H1 (cell line): ENCODE results near the gene TCF19. TPM values are rescaled to one million over a fixed set of nuclear protein-coding genes. Genes with fewer than 3 reads are reported as not detected.

ENCODE experiments used
- CTCF ChIA-PET: fragments of 300-600 bp; sonication (Branson Sonifier 250); formaldehyde crosslinking; loops from one replicate; lab custom pipeline; 2021; ENCODE audit not compliant: partially characterized antibody; lab: Charles Lee
- POLR2A ChIA-PET: fragments of 300-600 bp; sonication (Branson Sonifier 250); formaldehyde crosslinking; loops from one replicate; lab custom pipeline; 2021; ENCODE audit warnings: inconsistent platforms; ENCODE audit not compliant: partially characterized antibody; lab: Charles Lee
- DNase-seq, 2 experiments: peaks; one replicate each; pipeline versions ENCODE4 v3.0.0 to v3.0.0-alpha.2; 2010 to 2022; ENCODE audit warnings: low spot score in 2 of 2, low read depth in 1 of 2, mixed read lengths in 1 of 2
- FAIRE-seq: peaks from 2 replicates; lab custom pipeline; 2011; peaks lifted over from hg19 to GRCh38; lab: Jason Lieb, UNC
- H2AFZ ChIP-seq: 2 replicates; pipeline ENCODE4 v1.8.1; 2012; ENCODE audit warnings: low read length, inconsistent platforms
- H2AK5ac ChIP-seq: 2 replicates; pipeline ENCODE4 v1.6.1; 2013; ENCODE audit warnings: low read depth, low read length
- H2BK120ac ChIP-seq: replicated peaks from 2 replicates; pipeline ENCODE3; 2013; ENCODE audit warnings: low read depth, low read length, inconsistent platforms
- H2BK12ac ChIP-seq: 2 replicates; pipeline ENCODE4 v1.6.1; 2013; ENCODE audit warnings: low read depth, low read length
- H2BK15ac ChIP-seq: 2 replicates; pipeline ENCODE4 v1.6.1; 2013; ENCODE audit warnings: low read length
- H2BK20ac ChIP-seq: 2 replicates; pipeline ENCODE4 v1.6.1; 2013; ENCODE audit warnings: low read length
- H2BK5ac ChIP-seq: 2 replicates; pipeline ENCODE4 v1.6.1; 2013; ENCODE audit warnings: low read depth, low read length
- H3K14ac ChIP-seq: 2 replicates; pipeline ENCODE4 v1.6.1; 2013; ENCODE audit warnings: inconsistent platforms; ENCODE audit not compliant: insufficient read length
- H3K18ac ChIP-seq: 2 replicates; pipeline ENCODE4 v1.6.1; 2013; ENCODE audit warnings: low read length; ENCODE audit errors: extremely low read depth
- H3K23ac ChIP-seq: 2 replicates; pipeline ENCODE4 v1.6.1; 2013; ENCODE audit warnings: inconsistent platforms; ENCODE audit not compliant: insufficient read length
- H3K23me2 ChIP-seq: 2 replicates; pipeline ENCODE4 v1.6.1; 2013; ENCODE audit warnings: low read depth, low read length
- H3K27ac ChIP-seq: 2 replicates; pipeline ENCODE4 v1.6.1; 2011; ENCODE audit warnings: low read depth, low read length, inconsistent platforms
- H3K27me3 ChIP-seq, 4 experiments: replicated peaks in 1 of 4; 1 replicate in 1 of 4; 2 replicates in 3 of 4; pipeline versions ENCODE4 v1.6.1 to v1.8.1; 2011 to 2013; ENCODE audit warnings: low read length in 3 of 4, mild to moderate bottlenecking in 3 of 4, inconsistent platforms in 2 of 4, mixed read lengths in 2 of 4, moderate library complexity in 1 of 4; ENCODE audit not compliant: control insufficient read depth in 3 of 4, insufficient read depth in 3 of 4; ENCODE audit errors: extremely low read depth in 1 of 4
- H3K36me3 ChIP-seq, 4 experiments: 2 replicates each; pipeline versions ENCODE4 v1.6.1 to v1.8.1; 2011 to 2013; ENCODE audit warnings: mild to moderate bottlenecking in 4 of 4, low read length in 3 of 4, moderate library complexity in 2 of 4, control low read depth in 1 of 4, inconsistent platforms in 1 of 4; ENCODE audit not compliant: insufficient read depth in 4 of 4, control insufficient read depth in 2 of 4
- H3K4ac ChIP-seq: replicated peaks from 2 replicates; pipeline ENCODE3; 2013; ENCODE audit warnings: low read length, low read depth, mixed read lengths, inconsistent platforms; ENCODE audit not compliant: insufficient read length
- H3K4me1 ChIP-seq, 4 experiments: replicated peaks in 1 of 4; 1 replicate in 1 of 4; 2 replicates in 3 of 4; pipeline versions ENCODE4 v1.6.1 to v1.8.1; 2011 to 2013; ENCODE audit warnings: low read length in 3 of 4, inconsistent platforms in 2 of 4, mixed read lengths in 1 of 4; ENCODE audit not compliant: insufficient read depth in 4 of 4, control insufficient read depth in 3 of 4
- H3K4me2 ChIP-seq, 2 experiments: 2 replicates each; pipeline versions ENCODE4 v1.6.1 to v1.8.1; 2011 to 2013; ENCODE audit warnings: low read depth in 2 of 2, low read length in 2 of 2, control low read depth in 1 of 2, inconsistent platforms in 1 of 2, mild to moderate bottlenecking in 1 of 2; ENCODE audit not compliant: insufficient read depth in 1 of 2
- H3K4me3 ChIP-seq, 4 experiments: fragments of 200-600, 300-600 bp in 1 of 4; sonication (generic), shearing (Covaris generic), sonication (Bioruptor Twin) in 1 of 4; 2 replicates each; pipeline versions ENCODE4 v1.5.1 to v1.8.1; 2011 to 2016; ENCODE audit warnings: low read length in 4 of 4, low read depth in 3 of 4, control low read depth in 2 of 4, inconsistent platforms in 2 of 4, mild to moderate bottlenecking in 2 of 4, mixed read lengths in 1 of 4, moderate library complexity in 1 of 4; ENCODE audit not compliant: insufficient read depth in 2 of 4; ENCODE audit errors: extremely low read depth in 1 of 4
- H3K56ac ChIP-seq: replicated peaks from 2 replicates; pipeline ENCODE3; 2013; ENCODE audit warnings: low read depth, mild to moderate bottlenecking, mixed read lengths, low read length, inconsistent platforms; ENCODE audit not compliant: insufficient read length
- H3K79me1 ChIP-seq: 2 replicates; pipeline ENCODE4 v1.6.1; 2013; ENCODE audit warnings: low read depth, low read length, control low read depth
- H3K79me2 ChIP-seq, 2 experiments: 2 replicates each; pipeline versions ENCODE4 v1.6.1 to v1.8.1; 2012 to 2013; ENCODE audit warnings: low read length in 2 of 2, mild to moderate bottlenecking in 2 of 2, inconsistent platforms in 1 of 2; ENCODE audit not compliant: insufficient read depth in 2 of 2, control insufficient read depth in 1 of 2
- H3K9ac ChIP-seq, 4 experiments: replicated peaks in 1 of 4; 1 replicate in 1 of 4; 2 replicates in 3 of 4; pipeline versions ENCODE4 v1.6.1 to v1.8.1; 2011 to 2013; ENCODE audit warnings: low read depth in 3 of 4, low read length in 3 of 4, control low read depth in 2 of 4, mild to moderate bottlenecking in 2 of 4, moderate library complexity in 2 of 4, inconsistent platforms in 1 of 4; ENCODE audit errors: extremely low read depth in 1 of 4
- H3K9me3 ChIP-seq, 2 experiments: 2 replicates each; pipeline versions ENCODE4 v1.6.1 to v1.8.1; 2012 to 2013; ENCODE audit warnings: mild to moderate bottlenecking in 2 of 2, moderate library complexity in 2 of 2, control low read depth in 1 of 2, inconsistent platforms in 1 of 2, low read depth in 1 of 2, low read length in 1 of 2, mixed read lengths in 1 of 2; ENCODE audit not compliant: insufficient read depth in 2 of 2
- H4K20me1 ChIP-seq, 2 experiments: replicated peaks in 1 of 2; 2 replicates each; pipeline versions ENCODE3 to v1.8.1; 2011 to 2013; ENCODE audit warnings: inconsistent platforms in 2 of 2, low read length in 2 of 2, mild to moderate bottlenecking in 1 of 2; ENCODE audit not compliant: insufficient read depth in 2 of 2, control insufficient read depth in 1 of 2
- H4K5ac ChIP-seq: 2 replicates; pipeline ENCODE4 v1.6.1; 2013; ENCODE audit warnings: low read length, low read depth, mixed read lengths, inconsistent platforms; ENCODE audit not compliant: insufficient read length
- H4K8ac ChIP-seq: 2 replicates; pipeline ENCODE4 v1.8.0; 2013; ENCODE audit warnings: mild to moderate bottlenecking, moderate library complexity, low read length, inconsistent platforms; ENCODE audit not compliant: insufficient read depth; ENCODE audit errors: extremely low read depth
- H4K91ac ChIP-seq: replicated peaks from 2 replicates; pipeline ENCODE3; 2013; ENCODE audit warnings: low read length, mixed read lengths, inconsistent platforms; ENCODE audit not compliant: insufficient read length
- ASH2L ChIP-seq: fragments of 200-600, 300-600 bp; sonication (generic); IDR thresholded peaks from one replicate; pipeline ENCODE4 v1.7.1; 2017; ENCODE audit warnings: low read length
- ATF3 ChIP-seq: IDR thresholded peaks from 2 replicates; pipeline ENCODE4 v1.6.1; 2011; ENCODE audit warnings: low read depth, mild to moderate bottlenecking, low read length; ENCODE audit not compliant: insufficient read depth
- CBX8 ChIP-seq: fragments of 300-800, 300-1000 bp; sonication (generic); IDR thresholded peaks from 2 replicates; pipeline ENCODE4 v1.7.1; 2016; ENCODE audit warnings: low read depth, low read length, borderline replicate concordance
- CHD1 ChIP-seq: IDR thresholded peaks from 2 replicates; pipeline ENCODE4 v1.6.1; 2012; ENCODE audit warnings: low read depth, low read length, improper control_type of control experiment
- E2F6 ChIP-seq: IDR thresholded peaks from 2 replicates; pipeline ENCODE4 v1.6.1; 2012; ENCODE audit warnings: inconsistent platforms
- EP300 ChIP-seq, 2 experiments: IDR thresholded peaks; 1 replicate in 1 of 2; 2 replicates in 1 of 2; pipeline ENCODE4 v1.6.1; 2011 to 2012; ENCODE audit warnings: low read depth in 2 of 2, low read length in 2 of 2, mild to moderate bottlenecking in 2 of 2, borderline replicate concordance in 1 of 2, inconsistent platforms in 1 of 2, moderate library complexity in 1 of 2
- POLR2AphosphoS5 ChIP-seq: IDR thresholded peaks from 2 replicates; pipeline ENCODE4 v1.6.1; 2011; ENCODE audit warnings: low read depth, low read length
- SIN3A ChIP-seq, 2 experiments: IDR thresholded peaks in 1 of 2; conservative IDR thresholded peaks in 1 of 2; 2 replicates each; pipeline ENCODE4 v1.6.1; 2011 to 2012; ENCODE audit warnings: low read length in 2 of 2, improper control_type of control experiment in 1 of 2, low read depth in 1 of 2, mild to moderate bottlenecking in 1 of 2
- SP1 ChIP-seq: IDR thresholded peaks from 2 replicates; pipeline ENCODE4 v1.6.1; 2011; ENCODE audit warnings: low read depth, low read length
- SP4 ChIP-seq: IDR thresholded peaks from 2 replicates; pipeline ENCODE4 v1.6.1; 2012; ENCODE audit warnings: low read length, inconsistent platforms
- TAF7 ChIP-seq: optimal IDR thresholded peaks from 2 replicates; pipeline ENCODE3; 2011; ENCODE audit warnings: low read depth, mild to moderate bottlenecking, inconsistent platforms, low read length, moderate library complexity, borderline replicate concordance
- TCF12 ChIP-seq: IDR thresholded peaks from 2 replicates; pipeline ENCODE4 v1.6.1; 2011; ENCODE audit warnings: low read depth, mild to moderate bottlenecking, low read length
- TEAD4 ChIP-seq: IDR thresholded peaks from 2 replicates; pipeline ENCODE4 v1.6.1; 2012; ENCODE audit warnings: low read depth, low read length, inconsistent platforms, mixed read lengths
- WGBS, 2 experiments: shearing (Covaris generic) in 1 of 2; methylation state at CpG; one replicate each; pipeline versions ENCODE4 v1.1.6 to v1.1.7; 2013 to 2015; ENCODE audit warnings: low lambda C conversion rate in 2 of 2, mixed read lengths in 2 of 2, inconsistent platforms in 1 of 2, low coverage in 1 of 2, missing lambda C conversion rate in 1 of 2; ENCODE audit not compliant: insufficient replicate concordance in 2 of 2, insufficient coverage in 1 of 2, insufficient read length in 1 of 2; ENCODE audit errors: extremely low coverage in 1 of 2, missing lambda C conversion rate in 1 of 2; 5-methylcytosine and 5-hydroxymethylcytosine counted together
- polyA plus RNA-seq, 7 experiments: library from polyadenylated mRNA; depleted of rRNA in 3 of 7; stranded (reverse) in 5 of 7; unstranded in 2 of 7; fragments of >200 nt in 5 of 7; fragments of 200-250 nt in 2 of 7; gene quantifications; 1 replicate in 5 of 7; 2 replicates in 1 of 7; 4 replicates in 1 of 7; pipeline versions ENCODE4 v1.2.1 to v1.2.3, GENCODE V29; 2011 to 2013; ENCODE audit warnings: missing spikeins in 2 of 7, mixed read lengths in 2 of 7
- total RNA-seq: library from RNA; stranded (reverse); fragmentation: NEBNext Ultra II Directional; extraction: Animal tissue kit (Norgen Biotek cat#: 25700); gene quantifications from 2 replicates; pipeline ENCODE4 v1.2.1, GENCODE V29; 2021

Gene TCF19
- total and polyA plus RNA-seq, 2 of the 8 experiments (the other 6 are each of a cell fraction or from before 2014, with no cell fraction given) = 7.2 to 11.0 TPM

GRCh38 chr6:31111712-31112111 is 46.7 kb upstream of the TCF19 start:
- Histone ChIP-seq H2BK15ac (no peak overlapping the region), H2AK5ac (no peak overlapping the region), H2BK12ac (no peak overlapping the region), H3K36me3 (no peaks in the 10 kb centered on the region), H3K27me3 (peaks cover 0 to 11% (median 3%) of the 10 kb centered on the region in 4 experiments; a peak in 3 of 7 replicates), H3K9me3 (no peaks in the 10 kb centered on the region), H3K56ac (no peak overlapping the region), H3K4ac (no peak overlapping the region), H3K4me2 (no peak overlapping the region), H3K79me1 (no peaks in the 10 kb centered on the region), H4K8ac (no peak overlapping the region), H2BK5ac (no peak overlapping the region), H3K23ac (no peak overlapping the region), H3K14ac (no peak overlapping the region), H3K9ac (no peak overlapping the region), H3K18ac (no peak overlapping the region), H2BK20ac (no peak overlapping the region), H2AFZ (no peak overlapping the region), H3K23me2 (no peaks in the 10 kb centered on the region; the same call in 1 of the 2 replicates), H2BK120ac (no peak overlapping the region), H4K5ac (no peak overlapping the region), H3K27ac (no peak overlapping the region), H3K4me3 (no peak overlapping the region), H4K20me1 (no peaks in the 10 kb centered on the region), H3K4me1 (peaks cover 0 to 20% (median 8%) of the 10 kb centered on the region in 4 experiments; a peak in 6 of 7 replicates), H4K91ac (no peak overlapping the region), H3K79me2 (no peaks in the 10 kb centered on the region)
- TF ChIP-seq SP4 = no peak
- TF ChIP-seq TAF7 = no peak
- TF ChIP-seq TEAD4 = no peak
- no peak for TF ChIP-seq EP300 (IDR thresholded peaks at IDR 0.05; ENCODE audit: borderline replicate concordance in 1 of 2, low read depth in 2 of 2, low read length in 2 of 2)
- no peak for TF ChIP-seq E2F6
- TF ChIP-seq POLR2AphosphoS5 = no peak
- no peak for TF ChIP-seq CHD1
- TF ChIP-seq ATF3 = no peak
- no peak for TF ChIP-seq SIN3A (conservative IDR thresholded peaks at IDR 0.05 in 1 of 2, IDR thresholded peaks at IDR 0.05 in 1 of 2; ENCODE audit: low read depth in 1 of 2, low read length in 2 of 2)
- TF ChIP-seq ASH2L = no peak
- TF ChIP-seq CBX8 = no peak
- TF ChIP-seq SP1 = no peak
- no peak for TF ChIP-seq TCF12
- POLR2A ChIA-PET = interaction anchor here (1.2 to 1.3 kb wide), 2 partner anchors 60 to 197 kb away, joined by 3 to 4 read pairs; no protein-coding TSS in a partner anchor
- CTCF ChIA-PET = interaction anchor here (1.0 to 10.6 kb wide), 10 partner anchors 9 to 81 kb away, joined by 3 to 187 read pairs (median 4); no protein-coding TSS in a partner anchor
- 81% methylated on average over 11 of the region's 13 CpGs; no CpG with 5 or more reads in 1 of the 2 experiments for WGBS, 2 experiments
- FAIRE-seq (no peak), DNase-seq (no peak)
